K562 (cell line): ENCODE results near the gene YOD1.

Experiments
- CREB1 ChIP-seq, 2 experiments: sonication (generic) in 1 of 2; formaldehyde crosslinking in 1 of 2; IDR thresholded peaks; 2 replicates each; pipeline versions ENCODE4 v1.6.1 to v1.8.0; 2012 to 2022; ENCODE audit warnings: inconsistent platforms in 1 of 2, mild to moderate bottlenecking in 1 of 2, missing genetic modification reagents in 1 of 2, moderate library complexity in 1 of 2
- EHMT2 ChIP-seq: fragments of 450-650 bp; IDR thresholded peaks from 2 replicates; pipeline ENCODE4 v1.6.1; 2018; ENCODE audit warnings: antibody characterized with exemption
- HIVEP1 ChIP-seq: fragments of 250-450 bp; sonication (Bioruptor Pico); IDR thresholded peaks from 2 replicates; pipeline ENCODE4 v1.4.0; 2020; ENCODE audit warnings: mild to moderate bottlenecking
- HNRNPL ChIP-seq: fragments of 200-400 bp; formaldehyde crosslinking; IDR thresholded peaks from 2 replicates; pipeline ENCODE4 v1.6.1; 2017; ENCODE audit warnings: low read depth, mild to moderate bottlenecking, low read length
- JUN ChIP-seq, 2 experiments: sonication (generic) in 1 of 2; formaldehyde crosslinking in 1 of 2; IDR thresholded peaks; 2 replicates each; pipeline versions ENCODE4 v1.6.1 to v1.8.0; 2012 to 2022; ENCODE audit warnings: borderline replicate concordance in 2 of 2, mild to moderate bottlenecking in 2 of 2, improper control_type of control experiment in 1 of 2, low read depth in 1 of 2, low read length in 1 of 2, missing genetic modification reagents in 1 of 2
- RB1 ChIP-seq: fragments of 450-650 bp; IDR thresholded peaks from 2 replicates; pipeline ENCODE4 v1.6.1; 2017; ENCODE audit warnings: low read depth, mild to moderate bottlenecking
- YY1 ChIP-seq, 3 experiments: IDR thresholded peaks; 2 replicates each; pipeline ENCODE4 v1.6.1; 2011; ENCODE audit warnings: low read length in 2 of 3, mild to moderate bottlenecking in 2 of 3, moderate library complexity in 2 of 3, borderline replicate concordance in 1 of 3, control low read depth in 1 of 3, low read depth in 1 of 3; ENCODE audit not compliant: insufficient read depth in 3 of 3, insufficient replicate concordance in 2 of 3, control insufficient read depth in 1 of 3, insufficient read length in 1 of 3; ENCODE audit errors: extremely low read depth in 1 of 3

GRCh38 chr1:207024202-207025145 is 26.5 kb downstream of the YOD1 start:
- TF ChIP-seq EHMT2, result peak; percentile 73; the same call in 1 of the 2 replicates
- no peak for TF ChIP-seq HNRNPL
- TF ChIP-seq HIVEP1 (CRISPR knock-in tag), result peak; percentile 97
- TF ChIP-seq CREB1 (IDR thresholded peaks at IDR 0.05), result peak; percentile 76
- TF ChIP-seq CREB1 (CRISPR knock-in tag; IDR thresholded peaks at IDR 0.05), result peak; percentile 37; the same call in 1 of the 2 replicates
- peak; percentile 99 for TF ChIP-seq JUN (IDR thresholded peaks at IDR 0.05; ENCODE audit: borderline replicate concordance, low read depth, low read length)
- TF ChIP-seq JUN (CRISPR knock-in tag; IDR thresholded peaks at IDR 0.05; ENCODE audit: borderline replicate concordance), result peak; percentile 97
- TF ChIP-seq YY1 (IDR thresholded peaks at IDR 0.05; ENCODE audit: borderline replicate concordance in 1 of 3, control insufficient read depth in 1 of 3, extremely low read depth in 1 of 3, insufficient read depth in 3 of 3, insufficient read length in 1 of 3, insufficient replicate concordance in 2 of 3, low read depth in 1 of 3, low read length in 2 of 3), result peak in 2 of 3 experiments; percentile 58 to 79
- peak; percentile 16 for TF ChIP-seq RB1
